Measurements from ENCODE around the gene C4orf50.

The C4orf50 gene

DNA sequence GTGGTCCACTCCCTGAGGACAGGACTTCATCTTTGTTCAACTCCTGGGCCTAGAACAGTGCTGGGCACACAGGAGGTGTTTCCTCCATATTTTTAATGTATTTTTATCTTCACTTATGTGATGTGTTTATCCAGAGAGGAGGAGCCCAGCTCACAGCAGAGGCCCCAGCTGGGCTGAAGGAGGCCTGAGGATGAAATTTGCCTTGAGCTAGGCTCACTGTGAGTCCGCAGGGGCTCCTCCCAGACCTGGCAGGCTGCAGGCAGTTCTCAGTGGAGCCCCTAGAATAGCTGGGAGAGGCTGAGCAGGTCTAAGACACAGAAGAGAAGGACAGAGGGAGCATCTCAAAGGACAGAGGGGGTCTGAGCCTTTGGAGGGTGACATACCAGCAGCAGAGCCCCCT lies 26.8 kb downstream of the C4orf50 start:
- DNase-seq = no peak

- DNase-seq = no peak
These were observed 27.6 kb downstream of the C4orf50 start for GRCh38 chr4:5990446-5991160.

- no peak for DNase-seq
These were observed 28.7 kb downstream of the C4orf50 start for GRCh38 chr4:5989236-5990225.

DNA sequence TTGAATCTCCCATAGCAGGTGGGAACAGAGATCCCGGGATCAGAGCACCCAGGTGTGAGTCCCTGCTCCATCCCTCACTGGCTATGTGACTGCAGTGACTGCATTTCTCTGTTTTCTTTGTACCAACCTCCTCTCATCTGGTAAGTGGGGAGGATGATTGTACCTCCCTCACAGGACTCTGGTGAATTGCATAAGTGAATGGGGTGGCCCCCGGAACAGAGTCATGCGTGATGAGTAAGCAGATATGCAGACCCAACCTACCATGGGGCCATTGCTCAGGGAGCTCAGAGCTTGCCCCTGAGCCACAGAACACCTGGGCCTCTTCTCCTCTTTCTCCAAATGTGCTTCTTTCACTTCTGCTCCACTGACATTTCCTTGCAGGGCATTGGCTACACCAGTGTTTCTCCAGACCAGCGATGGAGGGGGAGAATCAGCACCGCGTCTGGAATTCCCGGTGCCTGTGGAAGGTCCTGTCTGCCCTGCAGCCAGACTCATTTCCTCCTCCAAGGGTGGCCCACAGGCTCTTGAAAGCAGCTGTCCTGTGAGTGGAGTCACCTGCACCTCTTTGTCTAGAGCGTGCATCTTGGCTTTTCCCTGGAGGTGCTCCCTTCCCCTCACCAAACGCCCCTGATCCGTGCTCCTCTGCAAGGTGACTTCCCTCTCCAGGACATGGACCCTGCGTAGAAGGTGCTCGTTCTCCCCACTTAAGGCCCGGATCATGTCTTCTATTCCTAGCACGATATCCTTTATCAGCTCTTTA lies 30.0 kb downstream of the C4orf50 start:
- DNase-seq = no peak

- no peak for DNase-seq
These were observed 33.4 kb downstream of the C4orf50 start for GRCh38 chr4:5984843-5985242.

DNA sequence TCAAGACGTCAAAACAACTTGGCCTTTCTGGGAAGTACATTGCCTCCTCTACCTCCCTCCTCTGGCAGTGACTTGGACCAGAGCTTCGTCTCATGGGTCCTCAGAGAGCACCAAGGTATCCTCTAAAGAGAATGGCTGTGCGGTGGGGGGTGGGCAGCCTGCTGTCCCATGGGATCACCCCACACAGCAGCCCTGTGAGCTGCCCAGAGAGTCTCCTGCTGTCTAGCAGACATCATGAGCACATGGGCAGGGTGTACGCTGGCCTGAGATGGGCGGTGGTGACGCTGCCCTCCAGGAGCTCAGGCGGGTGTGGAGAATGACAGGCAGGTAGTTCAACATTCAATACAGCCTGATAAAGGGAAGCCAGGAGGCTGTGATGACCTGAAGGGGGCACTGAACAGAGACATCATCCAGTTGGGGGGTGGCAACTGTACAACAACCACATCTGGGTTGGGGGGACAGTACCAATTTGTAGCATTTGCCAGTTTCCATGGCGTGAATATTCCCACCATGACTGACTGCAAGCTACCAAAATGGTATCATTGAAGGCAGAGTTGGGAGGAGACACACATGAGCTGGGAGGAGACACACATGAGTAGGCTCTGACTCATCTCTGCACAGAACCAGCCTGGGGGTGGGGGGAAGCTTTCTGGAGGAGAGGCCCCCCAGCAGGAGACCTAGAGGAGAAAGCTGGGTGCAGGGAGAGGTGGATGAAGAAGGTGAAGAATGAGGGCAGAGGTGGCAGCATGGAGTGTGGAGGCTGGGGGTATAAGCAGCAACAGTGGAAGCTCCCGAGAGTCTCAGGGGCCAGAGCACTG lies 35.9 kb downstream of the C4orf50 start:
- no peak for DNase-seq

DNA sequence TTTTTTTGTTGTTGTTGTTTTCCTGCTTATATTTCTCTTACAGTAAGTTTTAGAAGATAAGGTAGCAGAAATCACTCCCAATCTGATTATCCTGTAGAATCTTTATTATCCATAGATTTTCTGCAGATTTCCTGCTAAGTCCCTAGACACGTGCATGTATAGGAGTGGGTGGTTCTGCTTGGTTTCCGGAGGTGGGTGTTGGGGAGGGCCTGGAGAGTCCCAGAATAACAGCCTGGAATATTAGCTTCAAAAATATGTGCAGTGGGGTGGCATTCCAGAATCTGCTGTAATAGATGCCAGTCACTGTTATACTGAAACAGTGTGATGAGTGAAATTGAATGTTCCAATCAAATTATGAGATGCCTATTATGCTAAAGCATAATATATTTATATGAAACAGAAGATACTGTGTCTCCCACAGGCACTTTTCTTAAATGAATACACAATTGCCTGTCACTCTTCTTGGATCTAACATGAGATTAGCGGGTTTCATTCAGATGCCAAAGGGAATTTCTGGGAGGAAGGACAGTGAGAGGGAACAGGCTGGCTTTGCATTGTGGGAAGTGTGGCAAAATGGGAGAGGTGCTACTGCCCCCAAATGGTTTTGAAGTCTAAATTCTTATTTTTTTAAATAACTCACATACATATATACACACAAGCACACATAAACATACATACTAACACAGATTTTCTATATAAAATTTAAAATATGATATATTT lies 37.6 kb downstream of the C4orf50 start:
- no peak for DNase-seq

- no peak for DNase-seq
These were observed 38.2 kb downstream of the C4orf50 start for GRCh38 chr4:5979981-5980380.

DNA sequence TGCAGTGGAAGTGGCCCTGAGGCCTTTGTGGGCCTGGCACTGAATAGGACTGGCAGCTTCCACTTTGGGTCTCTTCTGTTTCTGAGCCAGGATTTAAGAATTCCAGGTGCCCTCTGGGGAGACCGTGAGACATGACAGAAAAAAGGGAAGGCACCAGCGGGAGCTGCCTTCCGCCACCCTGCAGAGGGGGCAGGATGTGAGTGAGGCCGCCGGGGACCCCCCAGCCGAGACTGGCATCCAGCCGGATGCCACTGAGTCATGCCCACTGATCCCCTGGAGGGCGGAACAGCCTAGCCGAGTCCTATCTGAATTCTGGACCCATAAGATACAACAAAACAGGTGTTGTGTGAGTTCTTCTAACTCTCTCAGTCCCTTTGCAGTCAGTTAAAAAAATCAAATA lies 41.3 kb downstream of the C4orf50 start:
- DNase-seq = no peak

DNA sequence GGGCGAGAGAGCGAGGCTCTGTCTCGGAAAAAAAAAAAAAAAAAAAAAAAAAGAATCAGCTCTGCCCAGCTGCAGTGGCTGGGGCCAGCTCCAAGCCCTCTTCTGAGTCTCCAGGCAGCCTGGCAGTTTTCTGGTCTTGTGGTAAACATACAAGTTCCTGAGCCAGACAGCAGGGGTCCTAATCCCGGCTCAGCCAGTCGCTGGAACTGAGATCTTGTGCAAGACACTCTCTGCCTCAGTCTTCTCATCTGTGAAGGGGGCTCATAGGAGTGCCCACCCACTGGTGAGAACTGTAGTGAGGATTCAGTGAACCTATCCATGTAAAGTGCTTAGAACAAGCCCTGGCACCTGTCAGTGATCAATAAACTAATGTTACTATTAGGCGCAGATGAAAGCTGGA lies 41.8 kb downstream of the C4orf50 start:
- no peak for DNase-seq

DNA sequence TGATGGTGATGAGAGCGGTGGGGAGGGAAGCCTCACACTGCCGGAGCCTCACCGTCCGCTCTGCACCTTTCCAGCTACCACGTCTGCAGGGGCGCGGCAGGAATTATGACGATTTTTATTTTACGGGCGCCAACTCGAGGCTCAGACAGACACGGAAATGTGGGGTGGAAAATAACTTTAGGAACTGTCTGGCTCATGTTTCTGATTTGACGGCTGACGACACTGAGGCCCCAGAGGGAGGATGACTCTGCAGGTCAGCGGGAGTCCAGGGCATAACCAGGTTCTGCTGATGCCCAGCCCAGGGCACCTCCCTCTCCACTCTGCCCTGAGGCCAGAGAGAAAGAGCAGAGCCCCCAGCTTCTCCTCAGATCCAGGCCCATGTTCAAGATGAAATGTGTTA lies 43.9 kb downstream of the C4orf50 start:
- DNase-seq = no peak

DNA sequence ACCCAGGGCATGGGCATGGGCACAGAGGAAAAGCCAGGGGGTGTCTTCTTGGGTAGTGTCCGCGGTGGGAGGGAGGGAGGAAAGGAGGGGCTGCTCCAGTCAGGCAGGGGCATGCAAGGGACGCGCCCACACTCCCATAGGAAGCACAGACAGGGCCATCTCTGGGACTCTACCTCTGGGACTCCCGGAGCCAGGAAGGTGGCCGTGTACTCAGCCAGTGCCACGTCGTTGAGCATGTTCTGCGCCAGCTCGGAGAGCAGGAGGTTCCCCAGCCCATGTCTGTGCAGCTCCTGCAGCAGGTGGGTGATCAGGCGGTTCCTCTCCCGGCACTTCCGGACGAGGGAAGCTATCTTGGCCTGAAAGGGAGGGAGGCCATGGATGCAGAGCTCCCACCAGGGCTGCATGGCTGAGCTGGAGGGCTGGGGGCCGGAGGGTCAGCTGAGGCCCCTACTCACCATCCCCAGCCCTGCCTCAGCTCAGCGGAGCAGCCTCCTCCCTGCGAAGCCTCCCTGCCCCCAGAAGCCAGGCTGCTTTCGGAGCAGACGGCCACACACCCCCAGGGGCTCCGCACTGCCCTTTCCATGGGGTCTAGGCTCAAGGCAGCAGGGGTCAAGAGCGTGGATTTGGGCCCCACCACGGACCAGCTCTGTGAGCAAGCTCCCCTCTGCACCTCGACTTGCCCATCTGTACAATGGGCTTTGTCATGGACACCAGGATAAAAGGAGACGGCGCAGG lies 44.6 kb downstream of the C4orf50 start:
- no peak for DNase-seq

- no peak for DNase-seq
These were observed 45.2 kb downstream of the C4orf50 start for GRCh38 chr4:5973033-5973432.

GRCh38 chr4:5972571-5972970 lies 45.7 kb downstream of the C4orf50 start:
- DNase-seq = no peak

- no peak for DNase-seq
These were observed 47.2 kb downstream of the C4orf50 start for GRCh38 chr4:5971078-5971450.

- DNase-seq = no peak
These were observed 47.7 kb downstream of the C4orf50 start for GRCh38 chr4:5970381-5971077.

- DNase-seq = no peak
These were observed 48.5 kb downstream of the C4orf50 start for GRCh38 chr4:5969777-5970176.

GRCh38 chr4:5969336-5969735 lies 48.9 kb downstream of the C4orf50 start:
- no peak for DNase-seq

- DNase-seq = no peak
These were observed 50.0 kb downstream of the C4orf50 start for GRCh38 chr4:5968246-5968645.

GRCh38 chr4:5967783-5968182 lies 50.4 kb downstream of the C4orf50 start:
- DNase-seq = no peak
